Measurements from ENCODE around the gene SCUBE2. TPM values are rescaled to one million over a fixed set of nuclear protein-coding genes. Genes with fewer than 3 reads are reported as not detected.

Gene SCUBE2
- total and polyA plus RNA-seq, 4 donors = 2.4 to 6.0 (median 3.8) TPM

DNA sequence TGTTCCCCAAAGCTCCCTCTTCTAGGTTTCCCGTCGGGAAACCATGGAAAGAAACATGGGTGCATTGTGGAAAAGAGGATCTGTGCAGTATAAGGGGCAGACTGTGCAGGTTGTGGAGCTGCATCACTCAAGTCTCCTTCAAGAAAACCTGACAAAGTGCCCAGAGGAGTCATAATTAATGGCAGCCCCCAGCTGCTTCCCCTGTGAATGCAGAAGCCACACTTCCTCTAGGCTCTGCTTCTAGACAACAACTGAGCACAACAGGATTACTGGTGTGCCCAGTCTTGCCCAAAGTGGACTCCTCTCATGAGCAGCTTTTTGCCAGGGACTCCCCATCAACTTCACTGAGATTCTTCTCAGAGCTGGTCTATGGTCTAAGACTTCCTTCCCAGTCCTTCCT lies 42.6 kb upstream of the SCUBE2 start:
- 97 to 100% methylated on average over 2 of the region's 2 CpGs for WGBS, 2 donors
- Histone ChIP-seq H3K27me3 (ENCODE audit: control insufficient read depth in 1 of 2, insufficient read depth in 2 of 2, low read length in 1 of 2) (no peaks in the 10 kb centered on the region), H3K4me3 (ENCODE audit: low read length in 2 of 2) (no peak overlapping the region), H3K36me3 (ENCODE audit: control insufficient read depth in 1 of 2, insufficient read depth in 2 of 2, low read length in 1 of 2) (no peaks in the 10 kb centered on the region), H3K9me3 (ENCODE audit: control insufficient read depth, low read length) (no peaks in the 10 kb centered on the region), H3K4me1 (ENCODE audit: control insufficient read depth in 1 of 2, insufficient read depth in 2 of 2, low read length in 2 of 2) (no peaks in the 10 kb centered on the region), H3K27ac (ENCODE audit: low read depth in 1 of 2, low read length in 2 of 2) (no peak overlapping the region)
- DNase-seq = no peak
- intact Hi-C loops (cut with DNase I) = no loop called here
- ATAC-seq (ENCODE audit: low FRiP score) = no peak

DNA sequence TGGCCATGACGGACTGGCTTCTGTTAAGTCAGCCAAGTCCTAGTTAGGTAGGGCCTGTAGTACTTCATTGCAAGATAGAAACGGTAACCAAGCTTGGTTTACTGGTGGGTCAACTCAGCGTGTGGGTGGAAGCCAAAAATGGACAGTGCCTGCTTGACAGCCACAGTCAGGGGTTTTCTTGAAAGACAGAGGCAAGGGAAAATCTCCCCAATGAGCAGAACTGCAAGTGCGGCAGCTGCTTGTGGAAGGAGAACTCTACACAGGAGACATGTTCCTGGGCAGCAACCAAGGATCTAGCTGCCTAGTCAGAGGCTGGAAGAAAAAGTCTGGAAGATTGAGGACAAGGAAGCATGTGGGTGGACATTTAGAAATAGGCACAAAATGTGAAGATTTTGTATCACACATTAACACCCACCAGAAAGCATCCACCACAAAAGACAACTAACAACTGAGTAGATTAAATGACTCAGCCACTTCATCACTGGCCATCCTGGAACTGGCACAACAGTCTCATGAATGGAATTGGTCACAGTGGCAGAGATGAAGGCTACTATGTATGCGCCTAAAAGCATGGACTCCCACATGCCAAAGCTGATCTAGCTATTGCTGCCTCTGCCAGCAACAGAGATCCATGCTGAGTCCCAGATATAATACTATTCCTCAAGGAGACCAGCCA lies 40.9 kb upstream of the SCUBE2 start:
- Histone ChIP-seq H3K36me3 (ENCODE audit: control insufficient read depth in 1 of 2, insufficient read depth in 2 of 2, low read length in 1 of 2) (no peaks in the 10 kb centered on the region), H3K4me1 (ENCODE audit: control insufficient read depth in 1 of 2, insufficient read depth in 2 of 2, low read length in 2 of 2) (no peaks in the 10 kb centered on the region), H3K9me3 (ENCODE audit: control insufficient read depth, low read length) (no peaks in the 10 kb centered on the region), H3K27me3 (ENCODE audit: control insufficient read depth in 1 of 2, insufficient read depth in 2 of 2, low read length in 1 of 2) (no peaks in the 10 kb centered on the region), H3K4me3 (ENCODE audit: low read length in 2 of 2) (no peak overlapping the region), H3K27ac (ENCODE audit: low read depth in 1 of 2, low read length in 2 of 2) (no peak overlapping the region)
- ATAC-seq (ENCODE audit: low FRiP score) (no peak), DNase-seq (no peak)
- WGBS, 2 donors = 85 to 88% methylated on average over 5 of the region's 5 CpGs
- intact Hi-C loops (cut with DNase I) = no loop called here

DNA sequence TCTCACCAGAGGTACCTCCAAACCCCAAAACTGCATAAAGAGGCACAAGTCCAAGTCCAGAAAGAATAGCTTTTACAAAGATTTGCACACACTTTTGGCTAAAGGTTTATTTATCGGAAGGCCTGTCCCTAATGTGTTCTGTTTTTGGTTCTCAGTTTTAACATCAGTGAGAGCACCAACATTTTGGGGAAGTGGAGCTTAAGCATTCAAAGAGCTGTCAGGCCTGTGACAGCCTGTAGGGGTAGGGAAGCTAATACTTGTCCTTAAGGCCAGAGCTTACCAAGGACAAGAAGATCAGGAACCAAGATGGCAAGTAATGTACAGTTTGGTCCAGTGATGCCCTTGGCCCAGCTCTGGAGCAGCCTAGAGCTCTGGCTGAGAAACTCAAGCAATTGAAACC lies 38.9 kb upstream of the SCUBE2 start:
- ATAC-seq (ENCODE audit: low FRiP score) (no peak), DNase-seq (no peak)
- WGBS, 2 donors = 97 to 100% methylated on average over 1 of the region's 1 CpG
- Histone ChIP-seq H3K4me1 (ENCODE audit: control insufficient read depth in 1 of 2, insufficient read depth in 2 of 2, low read length in 2 of 2) (no peaks in the 10 kb centered on the region), H3K4me3 (ENCODE audit: low read length in 2 of 2) (no peak overlapping the region), H3K27me3 (ENCODE audit: control insufficient read depth in 1 of 2, insufficient read depth in 2 of 2, low read length in 1 of 2) (no peaks in the 10 kb centered on the region), H3K27ac (ENCODE audit: low read depth in 1 of 2, low read length in 2 of 2) (no peak overlapping the region), H3K9me3 (ENCODE audit: control insufficient read depth, low read length) (no peaks in the 10 kb centered on the region), H3K36me3 (ENCODE audit: control insufficient read depth in 1 of 2, insufficient read depth in 2 of 2, low read length in 1 of 2) (no peaks in the 10 kb centered on the region)
- intact Hi-C loops (cut with DNase I) = no loop called here

DNA sequence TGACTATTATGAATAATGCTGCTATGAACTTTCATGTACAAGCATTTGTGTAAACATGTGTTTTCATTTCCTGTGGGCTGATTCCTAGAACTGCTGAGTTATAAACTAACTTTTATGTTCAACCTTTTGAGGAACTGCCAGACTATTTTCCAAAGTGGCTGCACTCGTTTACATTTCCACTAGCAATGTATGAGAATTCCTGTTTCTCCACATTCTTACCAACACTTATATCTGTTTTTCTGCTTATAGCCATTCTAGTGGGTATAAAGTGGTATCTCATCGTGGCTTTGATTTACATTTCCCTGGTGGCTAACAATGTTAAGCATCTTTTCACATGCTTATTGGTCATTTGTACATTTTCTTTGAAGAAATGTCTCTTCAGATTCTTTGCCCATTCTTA lies 35.2 kb upstream of the SCUBE2 start:
- WGBS, 2 donors = 81 to 84% methylated on average over 2 of the region's 2 CpGs
- no peak for DNase-seq
- no peak overlapping the region for H3K27ac ChIP-seq (ENCODE audit: low read depth in 1 of 2, low read length in 2 of 2)
- H3K36me3 ChIP-seq (ENCODE audit: control insufficient read depth in 1 of 2, insufficient read depth in 2 of 2, low read length in 1 of 2) = no peaks in the 10 kb centered on the region
- no peak overlapping the region for H3K4me3 ChIP-seq (ENCODE audit: low read length in 2 of 2)
- H3K9me3 ChIP-seq (ENCODE audit: control insufficient read depth, low read length) = no peaks in the 10 kb centered on the region
- ATAC-seq (ENCODE audit: low FRiP score) = no peak
- no peaks in the 10 kb centered on the region for H3K4me1 ChIP-seq (ENCODE audit: control insufficient read depth in 1 of 2, insufficient read depth in 2 of 2, low read length in 2 of 2)
- H3K27me3 ChIP-seq (ENCODE audit: control insufficient read depth in 1 of 2, insufficient read depth in 2 of 2, low read length in 1 of 2) = no peaks in the 10 kb centered on the region
- intact Hi-C loops (cut with DNase I) = no loop called here

DNA sequence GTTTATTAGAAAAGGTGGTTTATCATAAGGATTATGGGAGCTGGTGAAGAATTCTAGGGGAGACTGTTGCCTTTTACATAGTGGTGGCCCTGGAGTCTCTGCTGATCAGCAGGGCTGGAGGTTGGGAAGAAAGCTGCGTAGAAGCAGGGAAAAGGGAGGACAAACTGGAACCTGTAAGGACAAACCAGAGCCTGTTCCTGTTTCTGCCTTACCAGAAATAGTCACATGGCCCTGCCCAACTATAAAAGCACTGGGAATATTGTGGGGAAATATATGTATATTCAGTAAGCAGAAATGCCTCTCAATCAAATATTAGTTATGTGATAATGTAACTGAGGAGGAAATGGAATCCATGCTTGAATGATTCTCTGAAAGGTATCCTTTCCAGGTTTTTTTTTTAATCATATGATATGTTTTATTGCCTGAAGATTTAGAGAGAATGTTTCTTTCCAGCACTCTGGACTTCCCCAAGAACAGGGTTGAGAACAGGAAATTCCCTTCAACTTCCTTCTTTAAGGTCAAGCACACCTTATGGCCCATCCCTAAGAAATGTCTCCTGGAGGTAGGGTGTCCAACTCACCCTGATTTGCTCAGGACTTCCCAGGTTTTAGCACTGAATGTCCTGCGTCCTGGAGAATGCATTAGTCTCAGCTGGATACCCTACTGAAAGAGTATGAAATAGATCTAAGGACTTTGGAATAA lies 33.9 kb upstream of the SCUBE2 start:
- no peak for DNase-seq
- no peaks in the 10 kb centered on the region for H3K4me1 ChIP-seq (ENCODE audit: control insufficient read depth in 1 of 2, insufficient read depth in 2 of 2, low read length in 2 of 2)
- no peak overlapping the region for H3K4me3 ChIP-seq (ENCODE audit: low read length in 2 of 2)
- ATAC-seq (ENCODE audit: low FRiP score) = no peak
- H3K9me3 ChIP-seq (ENCODE audit: control insufficient read depth, low read length) = no peaks in the 10 kb centered on the region
- no peaks in the 10 kb centered on the region for H3K27me3 ChIP-seq (ENCODE audit: control insufficient read depth in 1 of 2, insufficient read depth in 2 of 2, low read length in 1 of 2)
- no peaks in the 10 kb centered on the region for H3K36me3 ChIP-seq (ENCODE audit: control insufficient read depth in 1 of 2, insufficient read depth in 2 of 2, low read length in 1 of 2)
- intact Hi-C loops (cut with DNase I) = no loop called here
- WGBS, 2 donors = 95 to 98% methylated on average over 2 of the region's 2 CpGs
- H3K27ac ChIP-seq (ENCODE audit: low read depth in 1 of 2, low read length in 2 of 2) = no peak overlapping the region

DNA sequence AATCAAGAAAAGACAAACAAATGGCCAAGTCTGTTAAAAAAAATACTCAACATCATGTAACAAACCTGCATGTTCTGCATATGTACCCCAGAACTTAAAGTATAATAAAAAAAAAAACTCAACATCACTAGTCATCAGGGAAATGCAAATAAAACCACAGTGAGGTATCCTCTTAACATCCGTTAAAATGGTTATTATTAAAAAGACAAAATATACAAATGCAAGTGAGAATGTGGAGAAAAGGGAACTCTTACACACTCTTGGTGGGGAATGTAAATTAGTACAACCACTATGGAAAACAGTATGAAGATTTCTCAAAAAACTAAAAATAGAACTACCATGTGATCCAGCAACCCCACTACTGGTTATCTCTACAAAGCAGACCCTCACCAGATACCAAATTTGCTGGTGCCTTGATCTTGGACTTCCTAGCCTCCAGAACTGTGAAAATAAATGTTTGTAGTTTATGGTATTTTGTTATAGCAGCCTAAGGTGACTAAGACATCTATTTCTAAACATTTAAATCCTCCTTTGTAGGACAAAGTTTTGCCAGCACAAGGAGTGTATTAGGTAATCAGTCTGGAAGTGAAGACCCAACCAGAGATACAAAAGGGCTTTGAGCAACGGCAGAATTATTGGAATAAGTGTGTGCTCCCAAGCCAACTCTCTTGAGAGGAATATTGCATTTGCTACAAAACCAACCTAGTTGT lies 32.4 kb upstream of the SCUBE2 start:
- no peaks in the 10 kb centered on the region for H3K27me3 ChIP-seq (ENCODE audit: control insufficient read depth in 1 of 2, insufficient read depth in 2 of 2, low read length in 1 of 2)
- intact Hi-C loops (cut with DNase I) = no loop called here
- no peaks in the 10 kb centered on the region for H3K9me3 ChIP-seq (ENCODE audit: control insufficient read depth, low read length)
- DNase-seq (no peak), ATAC-seq (ENCODE audit: low FRiP score) (no peak)
- no peak overlapping the region for H3K27ac ChIP-seq (ENCODE audit: low read depth in 1 of 2, low read length in 2 of 2)
- 88 to 92% methylated on average over 2 of the region's 2 CpGs for WGBS, 2 donors
- H3K4me1 ChIP-seq (ENCODE audit: control insufficient read depth in 1 of 2, insufficient read depth in 2 of 2, low read length in 2 of 2) = no peaks in the 10 kb centered on the region
- H3K36me3 ChIP-seq (ENCODE audit: control insufficient read depth in 1 of 2, insufficient read depth in 2 of 2, low read length in 1 of 2) = no peaks in the 10 kb centered on the region
- H3K4me3 ChIP-seq (ENCODE audit: low read length in 2 of 2) = no peak overlapping the region

DNA sequence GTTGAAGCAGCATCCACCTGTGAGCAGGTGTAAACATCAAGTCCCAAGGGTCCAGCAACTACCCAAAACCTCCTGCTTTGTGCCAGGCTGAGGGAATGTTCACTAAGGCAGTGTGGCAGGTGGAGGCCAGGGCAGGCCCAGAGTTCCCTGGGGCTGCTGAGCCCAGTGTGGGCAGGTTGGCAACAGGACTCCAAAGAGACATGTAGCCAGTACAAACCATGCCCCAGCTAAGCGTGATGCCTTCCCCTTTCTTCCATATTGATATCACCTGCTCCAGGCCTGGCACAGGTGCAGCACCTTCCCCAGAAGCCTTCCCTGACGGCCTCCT lies 30.0 kb upstream of the SCUBE2 start:
- Histone ChIP-seq H3K4me3 (ENCODE audit: low read length in 2 of 2) (no peak overlapping the region), H3K4me1 (ENCODE audit: control insufficient read depth in 1 of 2, insufficient read depth in 2 of 2, low read length in 2 of 2) (no peaks in the 10 kb centered on the region), H3K36me3 (ENCODE audit: control insufficient read depth in 1 of 2, insufficient read depth in 2 of 2, low read length in 1 of 2) (no peaks in the 10 kb centered on the region), H3K27me3 (ENCODE audit: control insufficient read depth in 1 of 2, insufficient read depth in 2 of 2, low read length in 1 of 2) (no peaks in the 10 kb centered on the region), H3K27ac (ENCODE audit: low read depth in 1 of 2, low read length in 2 of 2) (no peak overlapping the region), H3K9me3 (ENCODE audit: control insufficient read depth, low read length) (no peaks in the 10 kb centered on the region)
- DNase-seq (no peak), ATAC-seq (ENCODE audit: low FRiP score) (no peak)
- 95 to 96% methylated on average over 2 of the region's 2 CpGs for WGBS, 2 donors
- intact Hi-C loops (cut with DNase I) = no loop called here

DNA sequence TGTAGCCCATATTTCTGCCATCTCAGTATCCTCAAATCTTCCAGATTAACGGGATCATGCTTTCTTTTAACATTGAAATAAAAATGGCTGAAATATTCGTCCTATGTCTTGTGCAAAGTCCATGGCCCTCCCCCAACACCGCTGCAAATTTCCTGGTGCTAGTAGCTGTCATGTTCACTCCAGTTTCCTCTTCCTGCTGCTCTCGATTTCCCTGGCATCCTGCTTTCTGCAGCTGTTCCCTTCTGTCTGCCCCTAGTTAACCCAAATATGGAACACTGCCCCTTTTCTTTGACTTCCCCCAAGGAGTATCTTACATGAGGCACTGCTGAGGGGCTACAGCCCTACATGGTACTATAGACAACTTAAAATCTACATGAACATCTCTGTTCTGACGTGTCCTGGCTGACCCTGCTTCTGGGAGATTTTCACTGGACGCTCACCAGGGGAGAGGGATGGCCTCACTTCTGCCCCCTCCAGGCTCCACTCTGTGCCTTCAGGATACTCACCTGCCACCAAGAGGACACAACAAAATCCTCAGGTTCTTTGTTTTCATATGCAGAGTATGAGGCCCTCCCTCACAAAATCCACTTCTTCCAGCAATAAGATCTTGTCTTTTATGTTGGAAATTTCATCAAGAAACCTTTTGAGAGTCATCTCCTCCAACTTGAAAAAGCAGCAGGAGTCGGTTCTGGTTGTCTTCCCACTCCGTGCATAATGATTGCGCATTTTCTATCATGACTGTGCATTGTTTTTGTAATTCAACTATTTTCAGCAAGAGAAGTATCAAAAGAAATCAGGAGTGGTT lies 29.5 kb upstream of the SCUBE2 start:
- Histone ChIP-seq H3K9me3 (ENCODE audit: control insufficient read depth, low read length) (no peaks in the 10 kb centered on the region), H3K4me1 (ENCODE audit: control insufficient read depth in 1 of 2, insufficient read depth in 2 of 2, low read length in 2 of 2) (no peaks in the 10 kb centered on the region), H3K27ac (ENCODE audit: low read depth in 1 of 2, low read length in 2 of 2) (no peak overlapping the region), H3K4me3 (ENCODE audit: low read length in 2 of 2) (no peak overlapping the region), H3K27me3 (ENCODE audit: control insufficient read depth in 1 of 2, insufficient read depth in 2 of 2, low read length in 1 of 2) (no peaks in the 10 kb centered on the region), H3K36me3 (ENCODE audit: control insufficient read depth in 1 of 2, insufficient read depth in 2 of 2, low read length in 1 of 2) (no peaks in the 10 kb centered on the region)
- ATAC-seq (ENCODE audit: low FRiP score) = no peak
- intact Hi-C loops (cut with DNase I) = no loop called here
- DNase-seq = no peak
- 75 to 77% methylated on average over 9 of the region's 9 CpGs for WGBS, 2 donors
